K562 (cell line): ENCODE results near the gene CCDC82. TPM values are rescaled to one million over a fixed set of nuclear protein-coding genes. Genes with fewer than 3 reads are reported as not detected.

Experiments
- ATF7 ChIP-seq: fragments of 450-650 bp; IDR thresholded peaks from 2 replicates; pipeline ENCODE4 v1.7.1; 2014; ENCODE audit warnings: mild to moderate bottlenecking, moderate library complexity
- E2F6 ChIP-seq, 2 experiments: IDR thresholded peaks; 2 replicates each; pipeline ENCODE4 v1.6.1; 2011; ENCODE audit warnings: borderline replicate concordance in 1 of 2, control low read depth in 1 of 2, low read depth in 1 of 2, low read length in 1 of 2, mild to moderate bottlenecking in 1 of 2, mixed read lengths in 1 of 2, moderate library complexity in 1 of 2; ENCODE audit not compliant: insufficient read depth in 1 of 2, insufficient read length in 1 of 2, poor library complexity in 1 of 2, severe bottlenecking in 1 of 2; ENCODE audit errors: extremely low read depth in 1 of 2
- ERF ChIP-seq: fragments of 450-650 bp; formaldehyde crosslinking; IDR thresholded peaks from 2 replicates; pipeline ENCODE4 v1.4.0; 2020; ENCODE audit warnings: mild to moderate bottlenecking, mixed read lengths
- EWSR1 ChIP-seq: fragments of 450-650 bp; IDR thresholded peaks from 2 replicates; pipeline ENCODE4 v1.6.1; 2018; ENCODE audit warnings: borderline replicate concordance, mild to moderate bottlenecking, low read depth, moderate library complexity; ENCODE audit not compliant: partially characterized antibody
- FOXA1 ChIP-seq: fragments of 450-650 bp; IDR thresholded peaks from 2 replicates; pipeline ENCODE4 v1.6.1; 2016; ENCODE audit warnings: mild to moderate bottlenecking, borderline replicate concordance
- HBP1 ChIP-seq: fragments of 450-650 bp; formaldehyde crosslinking; IDR thresholded peaks from 2 replicates; pipeline ENCODE4 v1.4.0; 2022; ENCODE audit warnings: missing genetic modification characterization
- HNRNPK ChIP-seq: fragments of 200-400 bp; formaldehyde crosslinking; IDR thresholded peaks from one replicate; pipeline ENCODE4 v1.6.1; 2018; ENCODE audit warnings: mild to moderate bottlenecking, low read depth, low read length; ENCODE audit not compliant: poor library complexity, severe bottlenecking
- MXI1 ChIP-seq: IDR thresholded peaks from 2 replicates; pipeline ENCODE4 v1.6.1; 2011; ENCODE audit warnings: low read depth, mild to moderate bottlenecking, improper control_type of control experiment, low read length
- MYNN ChIP-seq, 2 experiments: sonication (generic); formaldehyde crosslinking in 1 of 2; IDR thresholded peaks; 2 replicates each; pipeline versions ENCODE4 v1.5.0 to v1.6.1; 2016 to 2020; ENCODE audit warnings: antibody characterized with exemption in 1 of 2, missing genetic modification reagents in 1 of 2
- PRDM10 ChIP-seq: fragments of 450-650 bp; IDR thresholded peaks from 2 replicates; pipeline ENCODE4 v1.6.1; 2018; ENCODE audit not compliant: partially characterized antibody
- SMC3 ChIP-seq: conservative IDR thresholded peaks from 2 replicates; pipeline ENCODE4 v1.6.1; 2011; ENCODE audit warnings: low read depth, low read length, improper control_type of control experiment; ENCODE audit not compliant: insufficient read depth
- ZBTB7A ChIP-seq: IDR thresholded peaks from 2 replicates; pipeline ENCODE4 v1.6.1; 2011; ENCODE audit warnings: low read depth, mild to moderate bottlenecking, low read length, moderate library complexity, borderline replicate concordance; ENCODE audit not compliant: control insufficient read depth
- ZNF282 ChIP-seq: sonication (generic); formaldehyde crosslinking; IDR thresholded peaks from 2 replicates; pipeline ENCODE4 v1.8.1; 2023; ENCODE audit warnings: missing genetic modification reagents
- ZNF436 ChIP-seq: fragments of 250-450, 450-650 bp; sonication (Bioruptor Pico); formaldehyde crosslinking; IDR thresholded peaks from 2 replicates; pipeline ENCODE4 v1.7.0; 2020; ENCODE audit warnings: mild to moderate bottlenecking
- ZNF79 ChIP-seq: fragments of 250-450 bp; sonication (Bioruptor Pico); IDR thresholded peaks from 2 replicates; pipeline ENCODE4 v1.4.0; 2020; ENCODE audit warnings: low read depth, mild to moderate bottlenecking, moderate library complexity
- polyA plus RNA-seq, 8 experiments: library from polyadenylated mRNA; depleted of rRNA in 4 of 8; stranded (reverse) in 5 of 8; unstranded in 3 of 8; fragments of >200 nt; fragmentation: Nextera tagmentation in 2 of 8; fragmentation: Illumina TruSeq in 1 of 8; extraction: Ambion mirVana in 2 of 8; extraction: Trizol in 1 of 8; gene quantifications; 2 replicates each; pipeline versions ENCODE4 v1.2.1 to v1.2.3, GENCODE V29; 2011 to 2014; ENCODE audit warnings: inconsistent platforms in 1 of 8, missing spikeins in 1 of 8
- total RNA-seq, 7 experiments: library from RNA; depleted of rRNA in 6 of 7; stranded (reverse); fragments of >200 nt in 6 of 7; fragmentation: Illumina TruSeq in 2 of 7; extraction: Trizol in 2 of 7; gene quantifications; 2 replicates each; pipeline versions ENCODE4 v1.2.1 to v1.2.3, GENCODE V29; 2011 to 2021; ENCODE audit warnings: low replicate concordance in 1 of 7
- TF ChIP-seq, protein P1 (sequence below): fragments of 200-800 bp; sonication (Bioruptor generic); IDR thresholded peaks from 2 replicates; pipeline ENCODE4 v1.6.1; 2017; ENCODE audit warnings: missing genetic modification characterization, missing compliant biosample characterization
- TF ChIP-seq, protein P2 (sequence below): IDR thresholded peaks from 2 replicates; pipeline ENCODE4 v1.6.1; 2011; ENCODE audit not compliant: insufficient read length; ENCODE audit errors: extremely low read depth

Gene CCDC82
- total and polyA plus RNA-seq, 9 of the 15 experiments (the other 6 are each of a cell fraction or from before 2014, with no cell fraction given) = 12.5 to 51.3 (median 24.5) TPM

DNA sequence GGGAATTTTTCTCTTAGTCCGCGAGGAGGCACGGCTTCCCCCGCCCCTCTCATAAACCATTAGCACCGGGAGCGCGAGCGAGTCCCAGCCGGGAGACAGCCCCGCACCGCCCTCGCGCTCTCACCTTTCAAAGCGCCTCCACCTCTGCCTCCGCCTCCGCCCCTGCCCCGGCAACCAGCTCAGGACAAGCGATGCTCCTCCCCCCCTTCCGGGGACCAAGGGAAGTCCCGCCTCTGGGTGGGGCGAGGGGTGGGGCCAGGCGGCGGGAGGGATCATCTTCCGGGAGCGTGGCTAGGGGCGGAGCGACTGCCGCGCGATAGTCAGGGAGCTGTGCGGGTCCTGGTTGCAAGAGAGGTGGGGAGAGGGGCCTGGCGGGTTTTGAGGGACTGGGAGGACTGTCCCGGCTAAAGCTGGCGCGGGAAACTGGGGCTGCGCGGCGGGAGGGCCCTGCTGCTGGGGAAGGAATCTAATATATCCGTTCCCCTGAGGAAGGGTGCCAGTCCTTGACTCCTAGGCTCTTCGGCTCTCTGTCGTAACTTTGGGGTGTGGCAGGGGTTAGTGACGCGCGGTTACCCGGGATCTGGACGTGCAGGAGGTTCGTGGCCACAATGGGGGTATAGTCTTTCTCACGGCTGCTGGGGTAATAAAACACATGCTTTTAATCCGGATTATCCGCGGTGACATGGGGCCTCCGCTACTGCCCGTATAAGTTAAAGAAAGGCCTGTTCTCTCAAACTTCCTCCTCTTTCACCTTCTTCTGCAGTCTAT, at the start of gene CCDC82, which contains the start of gene JRKL (continued):
- TF ChIP-seq, protein P1, sequence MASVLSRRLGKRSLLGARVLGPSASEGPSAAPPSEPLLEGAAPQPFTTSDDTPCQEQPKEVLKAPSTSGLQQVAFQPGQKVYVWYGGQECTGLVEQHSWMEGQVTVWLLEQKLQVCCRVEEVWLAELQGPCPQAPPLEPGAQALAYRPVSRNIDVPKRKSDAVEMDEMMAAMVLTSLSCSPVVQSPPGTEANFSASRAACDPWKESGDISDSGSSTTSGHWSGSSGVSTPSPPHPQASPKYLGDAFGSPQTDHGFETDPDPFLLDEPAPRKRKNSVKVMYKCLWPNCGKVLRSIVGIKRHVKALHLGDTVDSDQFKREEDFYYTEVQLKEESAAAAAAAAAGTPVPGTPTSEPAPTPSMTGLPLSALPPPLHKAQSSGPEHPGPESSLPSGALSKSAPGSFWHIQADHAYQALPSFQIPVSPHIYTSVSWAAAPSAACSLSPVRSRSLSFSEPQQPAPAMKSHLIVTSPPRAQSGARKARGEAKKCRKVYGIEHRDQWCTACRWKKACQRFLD (CRISPR knock-in tag) = peak; percentile 83
- TF ChIP-seq ERF (CRISPR knock-in tag) (0 out of 2 replicates have a peak, but pooled peaks have one; percentile 28), ZBTB7A (peak; percentile 14; the same call in 1 of the 2 replicates), FOXA1 (no peak), ZNF436 (CRISPR knock-in tag) (no peak), E2F6 (IDR thresholded peaks at IDR 0.05; ENCODE audit: borderline replicate concordance in 1 of 2, extremely low read depth in 1 of 2, insufficient read depth in 1 of 2, insufficient read length in 1 of 2, low read depth in 1 of 2, low read length in 1 of 2, poor library complexity in 1 of 2, severe bottlenecking in 1 of 2) (peak; percentile 48 to 59), HNRNPK (no peak), ZNF79 (CRISPR knock-in tag) (no peak), MYNN (IDR thresholded peaks at IDR 0.05) (peak; percentile 17; the same call in 1 of the 2 replicates), MYNN (CRISPR knock-in tag; IDR thresholded peaks at IDR 0.05) (no peak), ATF7 (peak; percentile 25; the same call in 1 of the 2 replicates), ZNF282 (CRISPR knock-in tag) (no peak), SMC3 (no peak), MXI1 (no peak), PRDM10 (peak; percentile 59), EWSR1 (no peak), HBP1 (CRISPR knock-in tag) (no peak)
- TF ChIP-seq, protein P2, sequence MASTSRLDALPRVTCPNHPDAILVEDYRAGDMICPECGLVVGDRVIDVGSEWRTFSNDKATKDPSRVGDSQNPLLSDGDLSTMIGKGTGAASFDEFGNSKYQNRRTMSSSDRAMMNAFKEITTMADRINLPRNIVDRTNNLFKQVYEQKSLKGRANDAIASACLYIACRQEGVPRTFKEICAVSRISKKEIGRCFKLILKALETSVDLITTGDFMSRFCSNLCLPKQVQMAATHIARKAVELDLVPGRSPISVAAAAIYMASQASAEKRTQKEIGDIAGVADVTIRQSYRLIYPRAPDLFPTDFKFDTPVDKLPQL = no peak
